Activated T-cell treated with anti-CD3 and anti-CD28 coated beads for 1 hour (primary cell): Measurements from ENCODE around the gene LCNL1.
A peak's percentile ranks its signal among the peaks of the same experiment; 100 is the strongest.
"Not testable (repeated sequence)": the region's sequence is repeated elsewhere in the genome, so short reads cannot be mapped to it uniquely, and the experiment has no call there.

Experiments
- DNase-seq: peaks from one replicate; pipeline ENCODE4 v3.0.0-alpha.2; 2020; ENCODE audit warnings: low read depth

LCNL1 gene

DNA sequence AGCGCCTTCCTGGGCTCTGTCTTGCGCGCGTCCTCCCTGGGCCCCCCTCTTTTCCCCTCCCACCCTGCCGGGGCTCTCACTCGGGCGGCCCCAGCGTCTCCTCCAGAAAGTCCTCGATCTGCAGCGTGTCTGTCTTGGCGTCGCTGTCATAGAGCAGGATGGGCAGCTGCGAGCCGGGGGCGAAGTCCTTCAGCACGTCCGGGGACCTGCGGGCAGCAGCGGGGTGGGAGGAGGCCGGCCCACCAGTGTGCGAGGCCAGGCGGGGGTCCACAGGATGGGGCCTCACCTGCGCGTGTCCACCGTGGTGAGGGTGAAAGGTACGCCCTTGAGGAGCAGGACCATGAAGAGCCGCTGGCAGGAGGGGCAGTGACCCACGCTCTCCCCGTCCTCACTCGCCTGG lies 12.6 kb downstream of the LCNL1 start:
- no peak for DNase-seq

DNA sequence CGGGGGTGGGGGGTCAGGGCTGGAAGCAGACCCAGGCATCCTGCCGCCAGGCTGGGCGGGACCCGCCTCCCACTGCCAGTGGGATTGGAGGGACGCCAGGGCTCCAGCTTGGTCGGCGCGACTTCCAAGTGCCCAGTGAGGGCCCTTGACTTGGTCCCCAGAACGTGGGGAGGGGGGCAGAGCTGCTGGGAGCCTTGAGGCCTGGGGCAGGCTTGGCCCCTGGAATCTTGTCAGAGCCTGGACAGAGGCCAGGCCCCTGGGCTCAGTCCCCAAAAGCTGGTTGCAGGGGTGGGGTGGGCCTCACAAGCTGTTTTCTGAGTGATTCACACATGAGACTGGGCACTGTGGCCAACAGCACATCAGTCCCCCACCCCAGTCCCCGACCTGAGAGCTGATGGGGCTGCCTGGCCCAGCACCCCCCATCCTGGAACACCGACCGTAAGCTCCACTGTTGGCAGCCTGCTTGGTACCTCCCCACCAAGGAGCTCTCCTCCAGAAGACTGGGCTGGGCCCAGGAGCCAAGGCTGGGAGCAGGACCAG lies 13.0 kb downstream of the LCNL1 start:
- DNase-seq, result no peak

DNA sequence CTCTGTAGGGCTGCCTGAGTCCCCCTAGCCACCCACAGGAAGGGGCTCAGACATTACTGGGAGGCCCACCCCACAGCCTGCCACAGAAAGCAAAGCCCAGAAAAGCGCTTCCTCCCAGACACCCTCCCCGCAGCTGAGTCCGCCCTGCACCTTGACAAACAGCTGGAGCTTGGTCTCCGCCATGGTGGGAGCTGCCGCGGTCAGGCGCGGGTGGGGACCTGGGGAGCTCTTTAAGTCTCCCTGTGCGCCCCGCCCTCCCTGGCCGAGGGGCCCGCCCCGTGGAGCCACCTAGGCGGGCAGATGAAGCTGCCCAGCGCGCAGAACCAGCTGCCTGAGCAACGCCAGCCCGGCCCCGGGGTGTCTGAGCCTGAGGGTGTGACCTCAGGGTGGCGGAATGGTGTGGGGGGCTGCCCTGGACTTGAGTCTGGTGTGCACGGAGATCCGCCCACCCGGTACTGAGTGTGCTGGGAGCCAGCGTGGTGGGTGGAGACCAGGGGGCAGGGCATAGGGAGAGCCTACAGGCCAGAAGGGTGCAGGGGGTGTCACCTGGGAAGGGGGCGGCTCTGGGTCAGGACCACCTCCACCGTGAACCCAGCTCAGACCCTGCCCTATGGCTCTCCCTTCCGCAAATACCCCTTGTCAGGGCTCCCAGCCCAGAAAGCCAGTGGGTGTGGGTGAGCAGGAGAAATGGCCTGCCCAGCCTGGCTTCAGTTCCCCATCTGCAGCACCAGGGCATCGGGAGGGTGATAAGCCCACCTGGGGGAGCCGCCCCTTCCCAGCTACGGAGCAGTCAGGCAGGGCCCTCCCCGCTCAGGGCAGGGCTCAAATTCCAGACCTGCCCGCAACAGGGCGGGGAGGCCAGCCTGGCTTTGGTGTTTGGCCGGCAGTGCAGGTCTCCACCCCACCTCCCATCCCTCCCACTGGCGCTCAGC lies 13.8 kb downstream of the LCNL1 start, which contains the start of gene CLIC3:
CLIC3 (minus strand) TSS at position 208 of the 932 bp plus-strand sequence; CDS start at position 183, 25 bp downstream.
- DNase-seq, result peak; percentile 40

DNA sequence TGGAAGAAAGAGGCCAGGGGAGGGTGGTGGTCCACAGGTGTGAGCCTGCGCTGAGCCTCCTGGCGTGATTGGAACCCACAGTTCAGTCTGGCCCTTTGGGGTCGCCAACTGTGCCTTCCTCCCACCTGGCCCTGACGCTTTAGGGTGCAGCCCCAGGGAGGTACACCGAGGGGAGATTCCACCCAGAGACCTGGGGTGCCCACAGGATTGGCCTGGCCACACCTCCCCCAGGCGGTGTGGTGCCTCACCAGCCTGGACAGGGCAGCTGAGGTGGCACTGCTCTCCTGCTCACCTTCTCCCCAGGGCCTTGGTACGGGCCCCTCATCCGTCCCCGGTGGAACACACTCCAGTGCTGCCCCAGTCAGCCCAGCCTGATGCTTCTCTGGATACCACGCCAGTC lies 14.6 kb downstream of the LCNL1 start:
- DNase-seq, result no peak

DNA sequence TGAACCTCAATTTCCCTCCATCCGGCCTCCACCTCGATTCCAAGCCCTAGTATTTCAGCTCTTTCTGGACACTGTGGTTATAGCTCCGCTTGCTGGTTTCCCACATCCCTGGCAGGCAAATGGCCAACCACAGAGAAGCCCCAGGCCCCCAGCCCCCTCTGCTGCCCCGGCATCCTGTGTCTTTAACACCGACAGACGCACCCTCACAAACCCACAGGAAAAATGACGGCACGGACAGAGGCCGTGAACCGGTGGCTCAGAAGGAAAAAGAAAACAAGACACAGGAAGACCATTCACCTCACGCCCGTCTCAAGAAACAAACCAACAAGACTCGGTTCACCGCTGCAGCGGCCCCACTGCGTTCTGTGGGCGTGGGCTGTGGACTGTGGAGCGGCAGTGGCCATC lies 15.0 kb downstream of the LCNL1 start:
- DNase-seq, result no peak

DNA sequence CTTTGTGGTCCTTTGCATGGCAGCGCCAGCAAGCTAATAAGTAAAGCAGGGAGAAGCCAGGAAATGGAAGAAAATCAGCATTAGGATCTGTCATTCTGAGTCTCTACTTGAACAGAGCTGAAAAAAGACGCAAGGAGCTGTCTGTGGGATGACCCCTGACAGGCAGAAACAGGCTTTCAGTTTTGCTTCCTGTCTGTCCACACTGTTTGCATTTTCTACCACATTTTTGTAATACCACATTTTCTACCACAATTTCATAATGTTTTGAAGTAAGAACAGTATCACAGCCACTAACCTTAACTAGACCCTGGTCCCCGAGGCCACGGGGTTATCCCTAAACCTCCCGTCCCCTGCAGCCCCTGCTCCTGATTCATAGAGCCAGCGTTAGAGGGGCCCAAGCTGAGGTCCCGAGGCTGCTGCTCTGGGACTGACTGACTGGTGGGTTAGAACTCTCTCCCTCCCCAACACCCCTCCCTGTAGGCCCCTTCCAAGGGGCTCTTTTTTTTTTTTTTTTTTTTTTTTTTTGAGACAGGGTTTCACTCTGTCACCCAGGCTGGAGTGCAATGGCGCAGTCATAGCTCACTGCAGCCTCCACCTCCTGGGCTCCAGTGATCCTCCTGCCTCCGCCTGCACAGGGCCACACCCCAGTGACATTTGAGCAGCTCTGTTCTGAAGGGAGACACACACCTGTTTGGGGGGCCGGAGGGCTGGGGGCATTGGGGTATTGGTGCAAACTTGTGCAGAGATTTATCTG lies 17.6 kb downstream of the LCNL1 start:
- no peak for DNase-seq

DNA sequence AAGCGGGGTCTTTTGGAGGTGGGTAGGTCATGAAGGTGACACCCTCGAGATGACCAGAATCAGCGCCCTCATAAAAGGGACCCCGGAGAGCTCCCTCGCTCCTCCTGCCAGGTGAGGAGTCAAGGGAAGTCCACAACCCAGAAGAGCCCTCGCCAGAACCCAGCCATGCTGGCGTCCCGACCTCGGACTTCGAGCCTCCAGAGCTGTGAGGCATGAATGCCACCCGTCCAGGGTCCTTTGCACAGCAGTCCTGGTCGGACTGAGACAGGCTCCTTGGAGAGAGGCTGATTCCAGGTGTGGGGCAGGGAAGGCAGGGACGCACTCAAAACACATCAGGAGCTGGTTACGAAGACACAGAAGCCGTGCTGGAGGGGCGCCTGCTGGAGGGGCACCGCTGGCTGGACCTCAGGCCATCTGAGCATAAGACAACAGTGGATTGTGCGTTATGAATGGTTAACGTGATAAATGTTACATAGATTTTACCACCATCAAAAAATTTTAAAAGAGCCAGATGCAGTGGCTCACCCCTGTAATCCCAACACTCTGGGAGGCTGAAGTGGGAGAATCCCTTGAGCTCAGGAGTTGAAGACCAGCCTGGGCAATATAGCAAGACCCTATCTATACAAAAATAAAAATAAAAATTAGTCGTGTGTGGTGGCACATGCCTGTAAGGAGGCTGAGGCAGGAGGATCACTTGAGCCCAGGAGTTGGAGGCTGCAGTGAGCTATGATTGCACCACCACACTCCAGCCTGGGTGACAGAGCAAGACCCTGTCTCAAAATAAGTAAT lies 19.3 kb downstream of the LCNL1 start:
- no peak for DNase-seq

DNA sequence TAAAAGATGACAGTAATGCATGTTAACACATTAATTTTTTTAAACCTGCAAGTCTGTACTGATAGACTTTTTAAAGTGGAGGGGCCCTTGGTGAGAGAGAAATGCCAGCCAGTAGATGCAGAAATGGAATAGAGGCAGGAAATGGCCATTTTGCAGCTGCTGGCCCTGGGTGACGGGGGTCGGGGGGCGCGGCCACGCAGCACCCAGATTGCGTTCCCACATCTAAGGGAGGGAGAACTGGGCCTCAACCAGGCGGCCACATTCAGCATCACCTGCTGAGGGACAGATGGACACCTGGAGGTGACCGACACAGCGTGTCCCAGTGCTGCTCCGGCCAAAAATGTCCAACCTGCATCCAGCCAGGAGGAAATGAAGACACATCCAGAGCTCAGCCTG lies 19.9 kb downstream of the LCNL1 start:
- no peak for DNase-seq

DNA sequence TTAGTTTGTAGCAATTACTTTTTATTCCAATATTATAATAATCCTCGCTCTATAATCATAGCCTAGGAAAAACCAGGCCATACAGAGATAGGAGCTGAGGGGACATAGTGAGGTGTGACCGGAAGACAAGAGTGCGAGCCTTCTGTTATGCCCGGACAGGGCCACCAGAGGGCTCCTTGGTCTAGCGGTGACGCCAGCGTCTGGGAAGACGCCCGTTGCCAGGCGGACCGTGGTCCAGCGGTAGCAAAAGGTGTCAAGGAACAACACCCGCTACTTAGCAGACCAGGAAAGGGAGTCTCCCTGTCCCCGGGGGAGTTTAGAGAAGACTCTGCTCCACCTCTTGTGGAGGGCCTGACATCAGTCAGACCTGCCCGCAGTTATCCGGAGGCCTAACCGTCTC lies 21.5 kb downstream of the LCNL1 start:
- DNase-seq, result not testable (repeated sequence)

DNA sequence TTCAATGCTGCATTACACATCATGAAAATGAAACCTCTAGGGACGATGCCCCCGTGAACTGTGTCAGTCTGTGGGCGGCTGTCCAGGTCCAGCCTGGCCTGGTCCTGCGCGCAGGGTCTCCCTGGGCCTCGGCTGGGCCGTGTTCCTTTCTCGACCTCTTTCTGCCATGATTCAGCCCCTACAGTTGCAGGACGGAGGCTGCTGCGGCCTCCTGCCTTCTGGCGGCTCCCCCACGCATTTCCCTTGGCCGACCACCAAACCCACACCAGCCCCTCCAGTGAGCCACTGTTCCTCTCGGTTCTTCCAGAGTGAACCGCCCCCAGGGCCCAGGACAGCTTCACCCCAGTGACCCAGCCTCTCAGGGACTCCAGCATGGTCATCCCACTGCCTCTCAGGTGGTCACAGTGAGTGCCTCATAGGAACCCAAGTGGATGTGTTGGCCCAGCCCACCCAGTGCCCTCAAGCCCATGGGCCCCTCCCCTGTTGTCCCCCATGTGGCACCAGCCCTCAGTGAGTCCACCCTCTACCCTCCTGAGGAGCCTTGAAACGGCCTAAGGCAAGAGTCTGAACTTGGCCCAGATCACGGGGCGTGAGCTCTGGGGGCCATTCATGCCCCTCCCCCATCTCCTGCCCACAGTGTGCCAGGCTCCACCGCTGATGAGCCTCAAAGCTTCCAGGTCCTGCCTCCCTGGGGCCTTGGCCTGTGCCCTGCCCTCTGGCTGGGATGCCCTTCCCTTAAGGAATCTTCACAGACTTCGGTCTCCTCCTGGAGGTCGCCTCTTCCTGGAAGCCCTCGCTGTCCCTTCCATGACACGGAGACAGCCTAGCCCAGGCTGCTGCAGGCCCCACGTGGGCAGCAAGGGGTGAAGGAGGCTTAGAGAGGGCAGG lies 23.6 kb downstream of the LCNL1 start:
- DNase-seq, result no peak

DNA sequence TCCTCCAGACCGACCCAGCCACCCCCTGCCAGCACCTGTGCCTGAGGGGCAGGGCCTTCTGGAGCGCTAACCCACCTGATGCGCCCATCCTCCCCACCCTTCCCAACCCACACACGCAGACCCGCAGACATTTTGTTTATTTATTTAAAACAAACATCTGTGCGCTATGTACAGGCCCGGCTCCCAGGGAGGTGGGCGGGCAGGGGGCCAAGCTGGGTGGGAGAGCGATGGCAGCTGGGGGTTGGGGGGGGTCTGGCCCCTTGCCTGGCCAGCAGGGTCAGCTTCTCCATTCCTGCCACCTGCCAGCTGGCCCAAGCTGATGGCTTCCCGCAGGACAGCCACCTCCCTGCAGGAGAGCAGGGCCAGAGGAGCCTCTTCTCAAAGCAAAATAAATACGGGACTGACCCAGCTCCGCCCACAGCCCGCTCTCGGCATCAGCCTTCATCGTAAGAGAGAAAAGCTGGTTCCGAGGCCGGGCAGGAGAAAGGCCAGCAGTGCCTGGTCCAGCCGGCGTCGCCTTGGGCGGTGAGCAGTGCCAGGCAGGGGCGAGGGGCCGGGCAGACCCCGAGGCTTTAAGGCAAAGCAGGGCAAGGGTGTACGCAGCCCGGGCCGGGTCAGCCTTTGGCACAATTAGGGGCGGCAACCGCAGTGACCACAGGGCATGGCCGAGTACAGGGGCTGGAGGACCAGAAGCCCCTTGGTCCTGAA lies 24.5 kb downstream of the LCNL1 start:
- DNase-seq, result no peak

DNA sequence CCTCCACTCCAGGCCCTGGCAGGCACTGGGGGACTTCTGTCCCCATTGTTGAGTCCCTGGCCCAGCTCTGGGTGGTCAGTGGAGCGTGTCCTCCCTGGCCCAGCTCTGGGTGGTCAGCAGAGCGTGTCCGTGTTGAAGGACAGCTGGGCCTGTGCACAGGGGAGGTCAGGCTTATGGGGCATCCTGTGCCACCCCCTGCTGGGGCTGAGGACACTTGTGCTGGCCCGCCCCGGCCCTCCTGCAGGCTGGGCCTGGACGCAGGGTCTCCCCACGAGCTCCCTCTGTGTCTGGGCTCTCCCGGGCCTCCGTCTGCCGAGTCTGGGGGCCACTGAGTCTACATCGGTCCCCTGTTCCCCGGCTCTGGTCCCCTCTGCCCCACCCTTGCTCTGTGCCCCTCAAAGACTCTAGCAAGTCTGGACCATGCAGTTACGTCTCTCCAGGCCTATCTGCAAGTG lies 25.1 kb downstream of the LCNL1 start:
- DNase-seq, result no peak

DNA sequence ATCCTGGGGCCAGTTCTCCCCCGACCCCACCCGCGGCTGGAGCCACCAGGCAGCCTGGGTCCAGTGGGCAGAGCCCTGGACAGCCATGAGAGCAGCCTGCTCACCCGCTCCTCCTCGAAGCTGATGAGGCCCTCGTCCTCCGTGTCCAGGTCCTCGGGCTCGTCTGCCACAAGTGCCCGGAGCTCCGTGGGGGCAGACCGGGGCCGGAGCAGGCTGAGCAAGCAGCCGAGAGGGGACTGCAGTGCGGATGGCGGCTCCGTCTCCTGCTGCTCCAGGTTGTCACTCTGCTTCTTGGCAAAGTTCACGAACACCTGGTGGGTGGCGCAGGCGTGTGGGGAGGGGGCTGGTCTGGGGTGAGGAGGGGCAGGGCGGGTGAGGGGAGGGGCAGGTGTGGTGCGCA lies 25.5 kb downstream of the LCNL1 start:
- no peak for DNase-seq

DNA sequence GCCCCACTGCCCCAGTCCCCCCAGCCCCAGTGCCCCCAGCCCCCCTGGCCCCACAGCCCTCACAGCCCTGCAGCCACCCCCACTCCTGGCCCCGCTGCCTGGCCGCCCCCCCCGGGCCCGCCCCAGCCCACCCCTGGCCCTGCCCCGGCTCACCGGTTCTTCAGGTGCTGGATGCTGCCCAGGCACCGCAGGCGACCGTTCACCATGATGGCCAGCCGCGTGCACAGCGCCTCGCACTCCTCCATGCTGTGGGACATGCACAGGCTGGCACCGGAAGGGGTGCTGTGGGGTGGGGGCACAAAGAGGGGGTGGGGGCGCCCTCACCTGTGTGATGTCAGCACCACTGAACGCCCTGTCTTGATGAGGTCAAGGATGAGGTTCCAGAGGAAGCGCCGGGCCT lies 26.4 kb downstream of the LCNL1 start:
- no peak for DNase-seq

DNA sequence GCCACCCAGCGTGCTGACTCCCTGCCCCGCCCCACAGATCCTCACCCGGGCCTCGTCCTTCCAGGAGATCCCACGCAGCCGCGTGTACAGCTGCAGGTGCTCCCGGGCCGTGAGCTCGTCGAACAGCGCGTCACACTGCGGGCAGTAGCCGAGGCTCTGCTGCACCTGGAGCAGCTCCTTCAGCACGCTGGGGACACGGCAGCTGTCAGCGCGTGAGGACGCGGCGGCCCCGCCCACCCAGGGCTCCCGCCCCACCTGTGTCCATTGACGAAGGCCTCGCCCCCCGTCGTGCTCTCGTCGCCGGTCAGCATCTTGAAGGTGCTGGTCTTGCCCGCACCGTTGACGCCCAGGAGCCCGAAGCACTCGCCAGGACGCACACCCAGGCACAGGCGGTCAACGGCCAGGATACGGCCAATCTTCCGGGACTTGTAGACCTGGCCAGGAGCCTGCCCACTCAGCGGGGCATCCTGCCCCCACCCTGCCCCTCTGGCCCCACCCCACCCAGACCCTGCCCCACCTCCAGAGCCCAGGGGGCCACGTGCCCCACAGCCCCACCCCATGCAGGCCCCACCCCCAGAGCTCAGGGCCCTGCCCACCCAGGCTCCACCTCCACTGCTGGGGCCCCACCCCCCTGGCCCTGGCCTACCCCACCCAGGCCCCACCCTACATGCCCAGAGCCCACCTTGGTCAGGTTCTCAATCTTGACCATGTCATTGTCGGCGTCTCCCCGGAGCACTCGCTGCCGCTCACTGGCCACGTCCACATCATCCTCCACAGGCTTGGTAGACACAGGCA lies 27.3 kb downstream of the LCNL1 start:
- DNase-seq, result no peak

DNA sequence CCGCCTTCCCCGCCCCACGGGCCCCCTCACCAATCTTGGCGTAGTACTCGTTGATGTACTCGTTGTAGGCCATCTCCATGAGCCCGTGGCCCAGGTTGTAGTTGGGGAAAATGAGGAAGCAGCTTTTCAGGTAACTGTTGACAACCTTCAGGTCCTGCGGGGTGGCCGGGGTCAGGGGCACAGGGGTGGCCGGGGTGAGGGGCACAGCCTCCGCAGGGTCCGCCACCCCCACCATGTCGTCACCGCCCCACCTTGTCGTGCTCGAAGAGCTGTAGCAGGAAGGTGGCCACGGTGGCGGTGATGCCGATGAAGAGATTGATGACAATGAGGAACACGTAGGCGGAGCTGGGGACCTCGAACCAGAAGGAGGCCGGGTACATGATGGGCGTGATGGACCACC lies 28.4 kb downstream of the LCNL1 start:
- DNase-seq, result no peak

DNA sequence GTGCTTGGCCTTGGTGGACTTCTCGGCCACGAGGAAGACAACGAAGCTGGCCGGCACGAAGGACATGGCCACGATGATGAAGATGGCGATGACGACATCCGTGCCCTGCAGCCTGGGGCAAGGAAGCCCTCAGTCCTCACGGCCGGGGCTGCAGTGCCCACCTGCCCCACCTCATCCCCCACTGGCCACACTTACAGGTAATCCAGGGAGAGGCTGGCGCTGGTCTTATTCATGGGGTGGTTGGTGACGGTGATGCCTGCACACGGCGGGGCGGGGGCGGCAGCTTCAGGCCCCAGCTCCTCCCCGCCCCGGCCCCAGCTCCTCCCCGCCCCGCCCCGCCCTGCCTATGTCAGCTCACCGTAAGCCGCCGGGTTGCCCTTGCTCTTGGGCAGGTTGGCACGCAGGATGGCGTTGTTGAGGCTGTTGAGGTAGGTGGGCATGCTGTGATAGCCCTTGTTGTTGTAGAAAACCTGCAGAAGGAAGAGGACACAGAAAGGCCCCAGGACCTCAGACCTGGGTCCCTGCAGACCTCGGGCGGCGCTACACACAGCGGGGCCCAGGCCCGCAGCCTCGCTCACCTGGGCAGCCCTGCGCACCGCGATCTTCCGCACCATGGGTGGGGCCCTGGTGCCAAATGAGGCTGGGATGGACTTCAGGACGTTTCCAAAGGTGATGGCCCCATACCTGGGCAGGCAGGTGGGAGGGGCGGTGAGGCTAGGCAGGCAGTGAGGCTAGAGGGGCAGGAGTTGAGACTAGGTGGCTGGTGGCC lies 29.3 kb downstream of the LCNL1 start:
- no peak for DNase-seq

DNA sequence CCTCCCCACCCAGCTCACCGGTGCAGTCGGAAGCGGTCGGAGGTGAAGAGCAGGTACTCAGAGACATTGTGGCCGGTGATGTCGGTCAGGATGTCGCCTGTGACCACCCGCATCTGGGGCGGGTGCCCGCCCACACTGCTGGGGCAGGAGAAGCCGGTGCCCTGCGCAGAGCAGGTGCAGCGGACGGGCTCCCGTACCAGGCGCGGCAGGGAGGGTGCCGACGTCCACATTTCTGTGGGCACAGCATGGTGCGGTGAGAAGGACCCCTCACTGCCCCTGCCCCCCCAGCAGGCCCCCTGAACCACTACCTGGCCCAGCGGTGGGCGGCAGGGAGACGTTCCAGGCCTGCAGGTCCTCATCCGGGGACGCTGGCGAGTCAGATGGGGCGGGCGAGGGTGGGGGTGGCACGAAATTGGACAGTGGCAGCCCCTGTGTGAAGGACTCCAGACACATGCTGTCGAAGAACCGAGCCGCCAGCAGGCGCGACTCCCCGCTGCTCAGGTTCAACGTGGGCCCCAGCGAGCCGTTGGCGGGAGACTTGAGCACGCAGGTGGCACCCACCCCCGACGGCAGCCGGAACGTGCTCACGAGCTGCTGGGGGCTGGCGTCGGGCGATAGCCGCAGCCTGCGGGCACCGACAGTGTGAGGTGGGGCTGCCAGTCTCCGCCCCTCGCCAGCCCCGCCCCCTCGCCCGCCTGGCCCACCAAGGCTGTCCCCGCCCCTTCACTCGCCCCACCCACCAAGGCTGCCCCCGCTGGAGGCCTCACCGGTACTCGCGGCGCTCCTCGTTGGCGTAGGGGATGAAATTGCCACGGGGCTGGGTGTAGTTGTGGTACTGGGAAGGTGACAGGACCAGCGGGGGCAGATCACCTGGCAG lies 30.1 kb downstream of the LCNL1 start:
- DNase-seq, result no peak
